T-helper 2 cell treated with Interferon-gamma antibody and Interleukin-4, amounts not matched to agents 5 μg/mL and 100 μg/mL, for 36 hours (primary cell): Measurements from ENCODE around the gene SLC37A1.

Source experiments
- DNase-seq: peaks from one replicate; pipeline ENCODE4 v3.0.0; 2021; ENCODE audit warnings: low spot score
- H3K27ac Mint-ChIP-seq: one replicate; pipeline ENCODE4 v1.8.0; 2021; ENCODE audit warnings: mild to moderate bottlenecking, mixed read lengths
- H3K27me3 Mint-ChIP-seq: one replicate; pipeline ENCODE4 v1.8.0; 2021; ENCODE audit warnings: low read depth, mixed read lengths
- H3K36me3 Mint-ChIP-seq: one replicate; pipeline ENCODE4 v1.8.0; 2021; ENCODE audit warnings: low read depth, mixed read lengths
- H3K4me1 Mint-ChIP-seq: one replicate; pipeline ENCODE4 v1.8.0; 2021; ENCODE audit warnings: low read depth, mixed read lengths
- H3K4me3 Mint-ChIP-seq: one replicate; pipeline ENCODE4 v1.8.0; 2022; ENCODE audit warnings: mild to moderate bottlenecking, moderate library complexity, mixed read lengths
- H3K9me3 Mint-ChIP-seq: one replicate; pipeline ENCODE4 v1.8.0; 2021; ENCODE audit warnings: mixed read lengths

SLC37A1 gene

GRCh38 chr21:42533306-42533962 is 19.8 kb downstream of the SLC37A1 start:
- Mint-ChIP-seq H3K36me3 (peaks cover 7% of the 10 kb centered on the region), H3K9me3 (no peaks in the 10 kb centered on the region), H3K4me1 (peaks cover 12% of the 10 kb centered on the region), H3K27me3 (no peaks in the 10 kb centered on the region), H3K4me3 (no peak overlapping the region), H3K27ac (no peak overlapping the region)
- no peak for DNase-seq

GRCh38 chr21:42533963-42534355 is 20.3 kb downstream of the SLC37A1 start:
- Mint-ChIP-seq H3K27me3 (no peaks in the 10 kb centered on the region), H3K4me3 (no peak overlapping the region), H3K9me3 (no peaks in the 10 kb centered on the region), H3K27ac (no peak overlapping the region), H3K36me3 (peaks cover 7% of the 10 kb centered on the region), H3K4me1 (peaks cover 12% of the 10 kb centered on the region)
- DNase-seq, result no peak

- H3K36me3 Mint-ChIP-seq, result peaks cover 7% of the 10 kb centered on the region
- H3K27ac Mint-ChIP-seq, result no peak overlapping the region
- H3K27me3 Mint-ChIP-seq, result no peaks in the 10 kb centered on the region
- DNase-seq, result no peak
- no peak overlapping the region for H3K4me3 Mint-ChIP-seq
- no peaks in the 10 kb centered on the region for H3K9me3 Mint-ChIP-seq
- H3K4me1 Mint-ChIP-seq, result peaks cover 9% of the 10 kb centered on the region
Observed at GRCh38 chr21:42534421-42535378, 21.0 kb downstream of the SLC37A1 start.

- Mint-ChIP-seq H3K4me3 (no peak overlapping the region), H3K36me3 (peaks cover 4% of the 10 kb centered on the region), H3K27me3 (no peaks in the 10 kb centered on the region), H3K27ac (no peak overlapping the region), H3K9me3 (no peaks in the 10 kb centered on the region), H3K4me1 (peaks cover 5% of the 10 kb centered on the region)
- DNase-seq, result no peak
Observed at GRCh38 chr21:42535602-42536171, 22.0 kb downstream of the SLC37A1 start.

- Mint-ChIP-seq H3K27me3 (no peaks in the 10 kb centered on the region), H3K4me1 (peaks cover 5% of the 10 kb centered on the region), H3K9me3 (no peaks in the 10 kb centered on the region), H3K27ac (no peak overlapping the region), H3K36me3 (peaks cover 4% of the 10 kb centered on the region), H3K4me3 (no peak overlapping the region)
- no peak for DNase-seq
Observed at GRCh38 chr21:42536601-42537000, 22.9 kb downstream of the SLC37A1 start.

GRCh38 chr21:42537106-42537742 is 23.6 kb downstream of the SLC37A1 start:
- Mint-ChIP-seq H3K27me3 (no peaks in the 10 kb centered on the region), H3K36me3 (peaks cover 4% of the 10 kb centered on the region), H3K9me3 (no peaks in the 10 kb centered on the region), H3K4me1 (peaks cover 5% of the 10 kb centered on the region), H3K27ac (no peak overlapping the region), H3K4me3 (no peak overlapping the region)
- DNase-seq, result no peak

- Mint-ChIP-seq H3K9me3 (no peaks in the 10 kb centered on the region), H3K4me3 (no peak overlapping the region), H3K27ac (no peak overlapping the region), H3K27me3 (no peaks in the 10 kb centered on the region), H3K4me1 (peaks cover 5% of the 10 kb centered on the region), H3K36me3 (peaks cover 5% of the 10 kb centered on the region)
- DNase-seq, result no peak
Observed at GRCh38 chr21:42538479-42539275, 25.0 kb downstream of the SLC37A1 start.

- no peak for DNase-seq
- H3K4me3 Mint-ChIP-seq, result no peak overlapping the region
- peaks cover under 1% of the 10 kb centered on the region for H3K4me1 Mint-ChIP-seq
- no peaks in the 10 kb centered on the region for H3K9me3 Mint-ChIP-seq
- no peaks in the 10 kb centered on the region for H3K27me3 Mint-ChIP-seq
- no peak overlapping the region for H3K27ac Mint-ChIP-seq
- H3K36me3 Mint-ChIP-seq, result peaks cover 7% of the 10 kb centered on the region
Observed at GRCh38 chr21:42539342-42539741, 25.7 kb downstream of the SLC37A1 start.

GRCh38 chr21:42539931-42540343 is 26.3 kb downstream of the SLC37A1 start:
- Mint-ChIP-seq H3K27ac (no peak overlapping the region), H3K36me3 (peaks cover 5% of the 10 kb centered on the region), H3K4me3 (no peak overlapping the region), H3K4me1 (peaks cover under 1% of the 10 kb centered on the region), H3K9me3 (no peaks in the 10 kb centered on the region), H3K27me3 (no peaks in the 10 kb centered on the region)
- no peak for DNase-seq

GRCh38 chr21:42540396-42540795 is 26.7 kb downstream of the SLC37A1 start:
- H3K36me3 Mint-ChIP-seq, result peaks cover 4% of the 10 kb centered on the region
- DNase-seq, result no peak

GRCh38 chr21:42541174-42541573 is 27.5 kb downstream of the SLC37A1 start:
- peaks cover 4% of the 10 kb centered on the region for H3K36me3 Mint-ChIP-seq
- no peak overlapping the region for H3K4me3 Mint-ChIP-seq
- no peaks in the 10 kb centered on the region for H3K27me3 Mint-ChIP-seq
- H3K4me1 Mint-ChIP-seq, result peaks cover 4% of the 10 kb centered on the region
- DNase-seq, result no peak
- H3K9me3 Mint-ChIP-seq, result no peaks in the 10 kb centered on the region
- H3K27ac Mint-ChIP-seq, result no peak overlapping the region

More at GRCh38 chr21:42540396-42540795, 26.7 kb downstream of the SLC37A1 start:
- H3K4me3 Mint-ChIP-seq, result no peak overlapping the region
- H3K9me3 Mint-ChIP-seq, result no peaks in the 10 kb centered on the region
- H3K27me3 Mint-ChIP-seq, result no peaks in the 10 kb centered on the region
- H3K27ac Mint-ChIP-seq, result no peak overlapping the region
- H3K4me1 Mint-ChIP-seq, result peaks cover 4% of the 10 kb centered on the region

GRCh38 chr21:42541618-42542017 is 28.0 kb downstream of the SLC37A1 start:
- peaks cover 4% of the 10 kb centered on the region for H3K4me1 Mint-ChIP-seq
- peaks cover 4% of the 10 kb centered on the region for H3K36me3 Mint-ChIP-seq
- H3K9me3 Mint-ChIP-seq, result no peaks in the 10 kb centered on the region
- no peak for DNase-seq
- no peak overlapping the region for H3K4me3 Mint-ChIP-seq
- H3K27me3 Mint-ChIP-seq, result no peaks in the 10 kb centered on the region
- H3K27ac Mint-ChIP-seq, result no peak overlapping the region

GRCh38 chr21:42542196-42542595 is 28.5 kb downstream of the SLC37A1 start:
- no peak overlapping the region for H3K4me3 Mint-ChIP-seq
- H3K27me3 Mint-ChIP-seq, result no peaks in the 10 kb centered on the region
- H3K27ac Mint-ChIP-seq, result no peak overlapping the region
- H3K36me3 Mint-ChIP-seq, result peaks cover 4% of the 10 kb centered on the region
- no peaks in the 10 kb centered on the region for H3K9me3 Mint-ChIP-seq
- peaks cover 4% of the 10 kb centered on the region for H3K4me1 Mint-ChIP-seq
- no peak for DNase-seq
